HEK293T (cell line): ENCODE data around the gene DENND2A.

ENCODE experiments used
- NFRKB ChIP-seq: fragments of 450-650 bp; IDR thresholded peaks from 2 replicates; pipeline ENCODE4 v1.6.1; 2016; ENCODE audit warnings: mild to moderate bottlenecking, moderate library complexity
- TARDBP ChIP-seq: fragments of 450-650 bp; IDR thresholded peaks from 2 replicates; pipeline ENCODE4 v1.6.1; 2016

DNA sequence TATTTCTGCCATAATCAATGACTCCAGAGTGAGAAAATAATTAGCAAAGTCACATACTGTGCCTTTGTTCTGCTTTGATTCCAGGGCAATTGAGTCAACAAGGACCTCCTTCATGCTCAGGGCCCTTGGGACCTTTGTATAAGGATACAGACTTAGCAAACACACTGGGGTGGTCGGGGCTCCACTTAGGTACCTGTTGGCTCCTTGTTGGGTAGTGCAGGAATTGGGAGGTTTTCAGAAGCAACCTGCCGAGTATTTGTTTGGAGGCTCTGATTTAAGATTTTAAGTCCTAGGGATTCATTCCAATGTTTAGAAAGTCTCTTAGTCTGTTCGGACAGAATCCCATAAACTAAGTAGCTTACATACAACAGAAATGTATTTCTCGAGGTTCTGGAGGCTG lies 35.1 kb upstream of the DENND2A start:
- TF ChIP-seq TARDBP (no peak), NFRKB (no peak)
